HEK293 (cell line): ENCODE measurements around the gene RAP1GAP.

Experiments
- CTCF ChIA-PET: fragments of 350-600 bp; formaldehyde crosslinking; extraction: SDS; loops from one replicate; lab custom pipeline; 2021; ENCODE audit warnings: antibody characterized with exemption; lab: Yijun Ruan, JAX
- POLR2A ChIA-PET: fragments of 300-600 bp; formaldehyde crosslinking; extraction: SDS; loops from one replicate; lab custom pipeline; 2020; ENCODE audit warnings: antibody characterized with exemption, inconsistent platforms; lab: Yijun Ruan, JAX
- H3K27ac ChIP-seq: fragments of 200-500 bp; sonication (Bioruptor generic); 2 replicates; pipeline ENCODE4 v1.5.1; 2014; ENCODE audit warnings: low read depth, low read length, control low read depth, inconsistent platforms; ENCODE audit errors: extremely low read depth
- H3K36me3 ChIP-seq, 2 experiments: fragments of 200-500 bp in 1 of 2; sonication (Bioruptor generic) in 1 of 2; 1 replicate in 1 of 2; 2 replicates in 1 of 2; pipeline ENCODE4 v1.5.1; 2014 to 2017; ENCODE audit warnings: inconsistent platforms in 2 of 2, low read length in 2 of 2; ENCODE audit not compliant: control insufficient read depth in 2 of 2, insufficient read depth in 1 of 2
- H3K4me1 ChIP-seq: fragments of 200-500 bp; sonication (Bioruptor generic); 2 replicates; pipeline ENCODE4 v1.5.1; 2014; ENCODE audit warnings: mild to moderate bottlenecking, low read length, inconsistent platforms; ENCODE audit not compliant: control insufficient read depth, insufficient read depth
- H3K4me3 ChIP-seq: 2 replicates; pipeline ENCODE4 v1.5.1; 2011; ENCODE audit warnings: low read depth, mild to moderate bottlenecking, control low read depth, low read length, moderate library complexity
- H3K9me3 ChIP-seq: fragments of 200-500 bp; sonication (Bioruptor generic); 2 replicates; pipeline ENCODE4 v1.5.1; 2014; ENCODE audit warnings: low read depth, low read length, inconsistent platforms; ENCODE audit not compliant: control insufficient read depth, insufficient read depth
- FEZF1 ChIP-seq: fragments of 450-650 bp; formaldehyde crosslinking; IDR thresholded peaks from 2 replicates; pipeline ENCODE4 v1.5.1; 2016; ENCODE audit warnings: missing biosample characterization, missing genetic modification characterization
- KLF1 ChIP-seq: fragments of 450-650 bp; formaldehyde crosslinking; IDR thresholded peaks from 2 replicates; pipeline ENCODE4 v1.5.1; 2016; ENCODE audit warnings: missing biosample characterization, missing genetic modification characterization
- PRDM1 ChIP-seq: fragments of 450-650 bp; formaldehyde crosslinking; IDR thresholded peaks from 2 replicates; pipeline ENCODE4; 2016; ENCODE audit warnings: missing biosample characterization, missing genetic modification characterization
- SP7 ChIP-seq: fragments of 450-650 bp; formaldehyde crosslinking; IDR thresholded peaks from 2 replicates; pipeline ENCODE4 v1.5.1; 2016; ENCODE audit warnings: missing biosample characterization, missing genetic modification characterization
- ZBTB26 ChIP-seq: fragments of 450-650 bp; formaldehyde crosslinking; optimal IDR thresholded peaks from 2 replicates; pipeline ENCODE3; 2016; ENCODE audit warnings: missing biosample characterization, mild to moderate bottlenecking, missing genetic modification characterization
- ZNF292 ChIP-seq: fragments of 450-650 bp; formaldehyde crosslinking; IDR thresholded peaks from 2 replicates; pipeline ENCODE4 v1.5.1; 2016; ENCODE audit warnings: low read depth, missing biosample characterization, missing genetic modification characterization, borderline replicate concordance
- ZNF350 ChIP-seq: fragments of 450-650 bp; formaldehyde crosslinking; IDR thresholded peaks from 2 replicates; pipeline ENCODE4 v1.5.0; 2017; ENCODE audit warnings: missing biosample characterization, mild to moderate bottlenecking, missing genetic modification characterization
- ZNF354C ChIP-seq: fragments of 450-650 bp; formaldehyde crosslinking; IDR thresholded peaks from 2 replicates; pipeline ENCODE4 v1.5.1; 2016; ENCODE audit warnings: missing biosample characterization, missing genetic modification characterization, low read depth, borderline replicate concordance
- ZNF366 ChIP-seq: fragments of 450-650 bp; formaldehyde crosslinking; conservative IDR thresholded peaks from 2 replicates; pipeline ENCODE4 v1.5.1; 2016; ENCODE audit warnings: missing biosample characterization, missing genetic modification characterization
- ZNF416 ChIP-seq: fragments of 450-650 bp; formaldehyde crosslinking; IDR thresholded peaks from 2 replicates; pipeline ENCODE4 v1.5.1; 2016; ENCODE audit warnings: missing biosample characterization, missing genetic modification characterization
- ZNF530 ChIP-seq: fragments of 450-650 bp; formaldehyde crosslinking; IDR thresholded peaks from 2 replicates; pipeline ENCODE4 v1.5.1; 2016; ENCODE audit warnings: low read depth, missing biosample characterization, missing genetic modification characterization
- ZNF580 ChIP-seq: fragments of 450-650 bp; formaldehyde crosslinking; IDR thresholded peaks from 2 replicates; pipeline ENCODE4 v1.5.1; 2016; ENCODE audit warnings: missing biosample characterization, missing genetic modification characterization
- ZNF624 ChIP-seq: fragments of 450-650 bp; formaldehyde crosslinking; IDR thresholded peaks from 2 replicates; pipeline ENCODE4 v1.5.1; 2017; ENCODE audit warnings: missing biosample characterization, missing genetic modification characterization
- ZNF629 ChIP-seq: fragments of 450-650 bp; formaldehyde crosslinking; IDR thresholded peaks from 2 replicates; pipeline ENCODE4 v1.5.1; 2017; ENCODE audit warnings: missing biosample characterization, missing genetic modification characterization
- ZNF660 ChIP-seq: fragments of 450-650 bp; IDR thresholded peaks from 2 replicates; pipeline ENCODE4 v1.5.1; 2018; ENCODE audit warnings: missing biosample characterization, mild to moderate bottlenecking, missing genetic modification characterization
- ZNF692 ChIP-seq: fragments of 450-650 bp; formaldehyde crosslinking; IDR thresholded peaks from 2 replicates; pipeline ENCODE4 v1.5.1; 2016; ENCODE audit warnings: missing biosample characterization, missing genetic modification characterization
- ZNF837 ChIP-seq: fragments of 450-650 bp; formaldehyde crosslinking; IDR thresholded peaks from 2 replicates; pipeline ENCODE4 v1.5.1; 2016; ENCODE audit warnings: missing biosample characterization, missing genetic modification characterization
- ZNF843 ChIP-seq: fragments of 450-650 bp; formaldehyde crosslinking; IDR thresholded peaks from 2 replicates; pipeline ENCODE4 v1.5.1; 2016; ENCODE audit warnings: missing biosample characterization, missing genetic modification characterization

The RAP1GAP gene

GRCh38 chr1:21617126-21617738 lies 51.9 kb downstream of the RAP1GAP start:
- no peak overlapping the region for H3K27ac ChIP-seq
- ChIA-PET POLR2A (no interaction called here), CTCF (no interaction called here)
- TF ChIP-seq ZNF416 (tag by site-specific recombination): no peak
- no peak for TF ChIP-seq ZNF660 (tag by site-specific recombination)
- H3K4me1 ChIP-seq: no peaks in the 10 kb centered on the region
- H3K36me3 ChIP-seq: no peaks in the 10 kb centered on the region
- H3K9me3 ChIP-seq: no peaks in the 10 kb centered on the region
- H3K4me3 ChIP-seq: no peak overlapping the region

- CTCF ChIA-PET: interaction anchor here (0.7 kb wide), 1 partner anchor 82 kb away, joined by 5 read pairs; no protein-coding TSS in a partner anchor
These were observed 52.8 kb downstream of the RAP1GAP start for GRCh38 chr1:21616372-21616771.

GRCh38 chr1:21614419-21615115 lies 54.6 kb downstream of the RAP1GAP start:
- no peaks in the 10 kb centered on the region for H3K36me3 ChIP-seq
- H3K4me3 ChIP-seq: no peak overlapping the region
- TF ChIP-seq ZBTB26 (no peak), KLF1 (peak; percentile 69), ZNF843 (tag by site-specific recombination) (no peak)
- no peaks in the 10 kb centered on the region for H3K9me3 ChIP-seq
- no peaks in the 10 kb centered on the region for H3K4me1 ChIP-seq
- ChIA-PET CTCF (interaction anchor here (0.6 kb wide), 3 partner anchors 18 to 374 kb away, joined by 3 to 4 read pairs (median 3); no protein-coding TSS in a partner anchor), POLR2A (no interaction called here)
- no peak overlapping the region for H3K27ac ChIP-seq

More at GRCh38 chr1:21616372-21616771, 52.8 kb downstream of the RAP1GAP start:
- no peak overlapping the region for H3K27ac ChIP-seq
- H3K36me3 ChIP-seq: no peaks in the 10 kb centered on the region
- no peak overlapping the region for H3K4me3 ChIP-seq
- TF ChIP-seq ZNF354C: no peak
- TF ChIP-seq, all 188 proteins: peak for 0
- POLR2A ChIA-PET: no interaction called here
- Histone ChIP-seq H3K4me1 (no peaks in the 10 kb centered on the region), H3K9me3 (no peaks in the 10 kb centered on the region)

GRCh38 chr1:21613072-21613867 lies 55.9 kb downstream of the RAP1GAP start:
- Histone ChIP-seq H3K4me3 (no peak overlapping the region), H3K27ac (no peak overlapping the region)
- CTCF ChIA-PET: no interaction called here
- TF ChIP-seq PRDM1: no peak
- no peak for TF ChIP-seq ZNF292 (tag by site-specific recombination)
- no peak for TF ChIP-seq ZNF530 (tag by site-specific recombination)
- no peak for TF ChIP-seq ZNF580
- no peak for TF ChIP-seq ZBTB26
- TF ChIP-seq ZNF366 (tag by site-specific recombination): no peak
- TF ChIP-seq FEZF1: no peak
- TF ChIP-seq ZNF350 (tag by site-specific recombination): no peak
- TF ChIP-seq SP7: no peak
- TF ChIP-seq ZNF629: no peak
- TF ChIP-seq ZNF624: no peak
- TF ChIP-seq ZNF837 (tag by site-specific recombination): no peak
- no peak for TF ChIP-seq ZNF692 (tag by site-specific recombination)
- no peak for TF ChIP-seq ZNF843 (tag by site-specific recombination)
- TF ChIP-seq, all 188 proteins: peak for 0
- Histone ChIP-seq H3K9me3 (no peaks in the 10 kb centered on the region), H3K4me1 (no peaks in the 10 kb centered on the region), H3K36me3 (no peaks in the 10 kb centered on the region)
- POLR2A ChIA-PET: no interaction called here
